GM11168 (cell line): ENCODE data around the gene FCN2.

ENCODE experiments used
- in situ Hi-C: fragments of 300-500 bp; cut with MboI; formaldehyde crosslinking; loops from one replicate; pipeline ENCODE4 v1.12.0; 2022; ENCODE audit warnings: low sequenced_read_pairs; ENCODE audit not compliant: unreplicated experiment

The FCN2 gene

DNA sequence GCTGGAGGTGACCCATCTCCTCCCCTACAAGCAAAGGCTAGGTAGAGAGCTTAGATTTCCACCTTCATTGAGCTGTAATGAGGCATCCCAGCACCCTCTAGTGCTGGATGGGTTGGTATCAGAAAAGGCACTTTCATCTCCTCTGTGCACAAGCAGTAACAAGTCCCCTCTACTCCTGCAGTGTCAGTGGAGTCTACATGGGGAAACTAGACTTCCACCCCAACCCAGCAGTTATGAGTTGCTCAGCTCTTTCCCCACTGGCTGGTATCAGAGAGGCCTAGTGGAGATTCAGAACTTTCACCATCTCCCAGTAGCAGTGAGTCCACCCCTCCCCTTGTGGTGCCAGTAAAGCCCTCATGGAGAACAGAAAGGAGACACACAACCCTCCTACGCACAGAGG lies 19.2 kb downstream of the FCN2 start:
- in situ Hi-C loops: no loop called here

DNA sequence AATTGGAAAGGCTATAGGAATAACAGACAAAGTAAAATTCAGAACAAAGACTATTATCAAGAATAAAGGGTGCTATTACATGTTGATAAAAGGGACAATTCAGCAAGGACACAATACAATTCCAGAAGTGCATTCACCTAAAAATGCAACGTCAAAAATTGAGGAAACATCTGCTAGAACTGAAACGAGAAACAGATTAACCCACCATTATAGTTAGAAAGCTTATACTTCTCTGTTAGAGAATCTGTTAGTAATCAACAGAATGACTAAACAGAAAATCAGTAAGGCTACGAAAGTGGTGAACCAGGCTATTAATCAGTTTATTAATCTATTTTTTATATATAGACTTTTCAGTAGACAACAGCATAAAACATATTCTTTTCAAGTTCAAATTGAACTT lies 22.3 kb downstream of the FCN2 start:
- in situ Hi-C loops: no loop called here

DNA sequence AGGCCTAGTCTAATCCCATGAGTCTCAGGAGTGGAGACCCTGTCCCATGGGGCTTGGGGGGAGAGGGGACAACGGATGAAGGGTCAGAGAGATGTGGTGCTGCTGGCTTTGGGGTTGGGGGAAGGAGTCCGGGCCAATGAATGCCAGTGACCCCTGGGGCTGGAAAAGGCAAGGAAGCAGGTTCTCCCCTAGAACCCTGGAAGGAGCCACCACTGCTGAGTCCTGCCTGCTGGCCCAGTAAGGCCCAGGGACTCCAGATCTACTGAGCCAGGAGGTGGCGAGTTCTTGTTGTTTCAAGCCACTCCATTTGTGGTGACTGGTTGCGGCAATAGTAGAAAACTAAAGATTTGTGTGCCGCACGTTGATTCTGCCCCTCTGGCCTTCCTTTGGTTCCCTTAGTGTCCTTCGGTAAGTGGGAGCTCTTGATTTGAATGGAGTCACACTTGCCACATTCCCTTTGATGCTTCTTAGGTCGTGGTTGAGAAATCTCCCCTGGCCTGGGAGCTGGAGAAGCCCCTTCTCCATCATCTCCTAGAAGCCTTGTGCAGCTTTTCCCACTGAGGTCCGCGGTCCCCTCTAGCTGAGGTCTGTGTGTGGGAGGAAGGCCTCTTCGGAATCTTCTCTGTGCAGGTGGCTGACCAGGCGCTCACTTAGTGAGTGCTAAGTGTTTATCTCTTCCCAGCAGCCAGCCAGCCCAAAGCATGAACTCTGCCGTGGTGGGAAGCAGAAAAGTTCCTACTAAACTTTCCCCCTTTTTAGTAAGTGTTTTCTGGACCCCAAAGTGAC lies 28.1 kb downstream of the FCN2 start:
- in situ Hi-C loops: no loop called here

DNA sequence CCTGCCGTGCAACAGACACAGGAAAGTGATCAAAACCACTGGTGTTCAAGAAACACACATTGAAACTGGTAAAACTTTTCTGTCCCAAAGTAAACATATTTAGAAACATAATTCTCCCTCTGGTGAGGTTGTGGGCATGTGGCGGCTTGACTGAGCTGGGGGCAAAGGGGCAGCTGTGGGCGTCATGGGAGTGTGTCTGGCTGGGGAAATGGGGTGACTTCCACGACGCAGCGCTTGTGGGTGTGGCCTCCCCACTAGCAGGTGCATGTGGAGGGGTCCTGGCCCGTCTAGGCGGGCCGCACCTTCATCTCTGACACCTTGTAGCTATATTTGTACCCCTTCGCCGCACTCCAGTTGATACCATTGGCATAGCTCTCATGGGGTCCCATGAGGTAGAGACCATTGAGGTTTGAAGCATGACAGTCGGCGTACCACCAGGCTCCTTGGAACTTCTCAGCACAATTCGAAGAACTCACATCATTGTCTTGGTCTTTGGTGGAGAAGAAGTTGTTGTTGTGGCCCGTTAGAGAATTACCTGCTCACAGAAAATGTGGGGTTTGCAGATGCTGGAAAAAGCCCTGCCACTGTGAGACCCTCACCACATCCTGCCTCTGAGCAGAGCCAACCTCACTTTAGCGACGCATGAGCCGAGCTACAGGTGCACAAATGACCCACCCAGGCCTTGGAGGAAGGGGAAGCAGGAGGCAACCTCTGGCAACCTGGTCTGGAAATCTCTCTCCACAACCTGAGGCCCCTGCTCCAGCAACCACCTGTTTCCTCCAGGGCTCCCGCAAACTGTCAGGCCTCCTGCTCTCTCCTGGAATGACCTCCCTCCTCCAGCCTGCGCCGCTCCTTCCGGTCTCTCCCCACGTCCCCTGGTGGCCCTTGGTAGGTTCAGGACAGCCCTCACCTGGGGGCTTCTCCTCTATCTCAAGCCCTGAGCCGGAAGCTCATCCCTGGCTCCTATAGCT lies 29.2 kb downstream of the FCN2 start:
- in situ Hi-C loops: no loop called here

DNA sequence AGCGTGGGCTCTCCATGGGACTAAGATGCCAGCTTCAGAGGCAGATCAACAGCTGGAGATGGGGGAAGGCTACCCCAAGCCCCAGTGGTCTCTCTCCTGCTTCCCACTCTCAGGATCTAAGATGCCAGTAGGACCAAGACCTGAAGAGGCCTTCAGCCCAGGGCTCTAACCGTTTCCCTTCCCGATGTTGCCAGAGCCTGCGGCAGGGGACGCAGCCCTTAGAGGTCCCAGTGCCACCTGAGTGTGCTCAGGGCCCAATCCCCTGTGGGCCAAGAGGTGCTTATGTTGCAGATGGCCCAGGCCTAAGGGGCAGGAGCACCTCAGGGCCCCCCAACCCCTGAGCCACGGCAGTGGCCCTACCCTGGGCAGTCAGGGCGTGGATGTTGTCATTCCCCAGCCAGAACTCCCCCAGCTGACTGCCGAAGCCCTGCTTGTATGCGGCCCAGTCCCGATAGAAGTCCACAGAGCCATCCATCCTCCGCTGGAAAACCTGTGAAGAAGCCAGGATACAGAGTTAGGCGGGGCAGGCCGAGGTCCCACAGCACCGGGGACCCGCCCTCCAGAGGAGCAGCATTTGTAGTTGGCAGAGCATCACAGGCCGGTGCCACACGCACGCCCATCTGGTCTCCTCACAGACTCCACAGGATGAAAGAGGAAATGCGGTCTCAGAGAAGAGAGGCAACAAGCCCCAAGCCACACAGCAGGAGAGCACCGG lies 31.7 kb downstream of the FCN2 start:
- in situ Hi-C loops: no loop called here

DNA sequence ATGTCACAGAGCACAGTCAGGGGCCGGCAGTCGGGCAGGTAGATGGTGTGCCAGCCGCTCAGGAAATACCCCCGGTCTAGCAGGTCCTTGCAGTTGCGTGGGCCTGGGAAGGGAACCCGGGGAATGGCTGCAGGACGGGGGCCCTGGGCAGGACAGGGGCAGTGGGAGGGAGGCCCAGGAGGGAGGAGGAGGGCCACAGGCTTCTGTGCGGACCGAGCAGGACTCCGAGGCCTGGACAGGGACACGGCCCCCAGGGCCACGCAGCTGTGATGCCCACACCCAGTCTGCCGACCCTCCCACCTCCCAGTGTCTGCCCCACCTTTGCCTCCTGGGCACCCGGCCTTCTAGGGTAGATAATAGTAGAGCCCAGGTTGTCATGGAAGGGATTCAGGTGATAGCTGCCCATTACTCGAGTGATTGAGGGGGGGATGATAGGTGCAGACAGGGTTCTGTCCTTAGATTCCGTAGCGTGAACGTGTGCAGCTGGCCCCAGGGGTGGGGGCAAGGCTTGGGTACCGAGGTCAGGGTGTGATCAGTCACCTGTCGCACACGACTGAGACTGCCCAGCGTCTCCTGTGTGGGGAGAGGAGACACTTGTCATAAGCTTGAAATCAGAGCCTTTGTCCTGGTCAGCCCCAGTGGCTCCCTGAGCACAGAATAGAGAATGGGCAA lies 32.6 kb downstream of the FCN2 start:
- in situ Hi-C loops: no loop called here

DNA sequence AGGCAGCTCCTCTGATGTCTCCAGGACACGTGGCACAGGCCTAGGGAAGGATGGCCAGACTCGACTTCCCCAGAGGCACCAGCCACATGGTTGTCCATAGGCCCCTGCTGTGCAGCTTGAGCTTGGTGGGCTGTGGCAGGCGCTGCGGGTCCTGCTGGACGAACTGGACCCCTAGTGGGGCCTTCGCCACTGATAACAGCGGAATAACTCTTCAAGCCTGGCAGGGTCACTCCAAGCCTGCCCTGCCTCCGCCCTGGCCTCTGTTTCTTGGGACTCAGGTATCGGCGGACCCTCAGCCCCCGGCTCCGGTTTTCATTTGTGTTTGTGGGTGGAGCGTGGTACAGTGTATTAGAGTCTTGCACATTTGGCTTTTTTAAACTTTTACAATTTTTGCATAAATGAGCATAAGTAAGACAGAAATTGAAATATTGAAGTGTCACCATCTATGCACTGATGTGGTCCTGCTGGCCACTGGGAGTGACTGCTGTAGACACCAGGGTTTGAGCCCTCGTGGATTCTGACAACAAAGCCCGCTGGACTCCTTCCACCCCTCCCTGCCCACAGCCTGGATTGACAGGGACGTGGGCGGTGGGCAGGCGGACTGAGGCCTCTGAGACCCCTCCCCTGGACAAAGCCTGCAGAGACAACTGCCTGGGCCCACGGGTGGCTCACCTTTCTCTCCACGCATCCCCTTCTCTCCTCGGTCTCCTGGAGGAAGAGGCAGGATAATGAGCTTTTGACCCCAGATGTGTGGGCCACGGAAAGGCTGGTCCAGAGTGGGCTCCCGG lies 33.3 kb downstream of the FCN2 start:
- in situ Hi-C loops: no loop called here

DNA sequence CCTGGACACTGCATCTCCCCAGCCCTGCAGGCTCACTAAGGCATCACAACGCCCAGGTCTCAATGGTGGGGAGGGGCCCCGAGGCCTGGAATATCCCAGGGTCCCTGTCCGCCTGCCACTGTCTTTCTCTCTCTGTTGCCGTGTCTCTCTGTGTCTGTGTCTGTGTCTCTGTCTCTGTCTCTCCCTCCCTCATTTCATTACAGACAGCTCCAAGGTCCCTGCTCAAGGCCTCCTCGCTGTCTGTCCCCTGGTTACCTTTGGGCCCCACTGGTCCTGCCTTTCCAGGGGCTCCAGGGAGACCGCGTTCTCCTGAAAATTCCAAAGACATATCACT lies 33.9 kb downstream of the FCN2 start:
- in situ Hi-C loops: no loop called here

DNA sequence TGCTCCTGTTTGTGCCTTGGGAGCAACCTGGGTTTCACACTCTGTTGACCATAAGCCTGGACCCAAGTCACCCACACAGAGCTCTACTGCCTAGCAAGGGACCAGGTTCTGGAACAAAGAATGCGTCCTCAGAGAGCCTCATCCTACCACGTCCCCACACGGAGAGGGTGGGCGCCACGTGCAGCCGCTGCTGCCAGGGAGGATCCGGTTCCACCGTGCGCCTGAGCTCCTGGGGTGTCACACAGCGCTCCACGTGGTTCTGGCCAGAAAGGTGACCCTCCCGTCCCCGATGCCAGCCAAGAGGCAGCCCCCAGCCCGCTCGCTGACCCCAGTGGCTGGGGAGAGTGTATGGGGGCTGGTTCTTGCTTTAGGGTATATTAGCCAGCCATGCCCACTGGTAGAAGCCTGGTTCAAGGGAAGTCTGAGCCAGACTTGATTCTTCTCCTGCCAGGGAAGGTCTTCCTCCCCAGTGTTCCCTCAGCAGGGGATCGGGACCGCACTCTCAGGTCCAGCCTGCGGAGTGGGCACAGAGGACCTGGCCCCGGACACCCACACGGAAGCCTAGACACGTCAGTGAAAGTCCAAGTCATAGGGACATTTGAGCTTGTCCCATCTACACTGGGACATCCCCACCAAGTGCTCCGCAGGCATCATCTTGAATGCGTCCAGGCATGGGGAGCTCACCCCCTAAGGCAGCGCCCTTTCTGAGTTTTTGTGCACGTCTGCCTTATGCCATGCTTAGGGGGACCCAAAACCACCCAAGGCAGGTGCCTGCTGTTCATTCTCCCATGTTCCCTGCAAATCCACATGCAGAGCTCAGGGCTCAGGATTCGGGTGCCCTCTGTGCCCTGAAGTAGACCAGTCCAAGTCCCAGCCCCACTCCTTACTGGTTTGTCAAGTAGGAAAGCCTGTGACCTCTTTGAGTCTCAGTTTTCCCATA lies 34.7 kb downstream of the FCN2 start:
- in situ Hi-C loops: no loop called here

DNA sequence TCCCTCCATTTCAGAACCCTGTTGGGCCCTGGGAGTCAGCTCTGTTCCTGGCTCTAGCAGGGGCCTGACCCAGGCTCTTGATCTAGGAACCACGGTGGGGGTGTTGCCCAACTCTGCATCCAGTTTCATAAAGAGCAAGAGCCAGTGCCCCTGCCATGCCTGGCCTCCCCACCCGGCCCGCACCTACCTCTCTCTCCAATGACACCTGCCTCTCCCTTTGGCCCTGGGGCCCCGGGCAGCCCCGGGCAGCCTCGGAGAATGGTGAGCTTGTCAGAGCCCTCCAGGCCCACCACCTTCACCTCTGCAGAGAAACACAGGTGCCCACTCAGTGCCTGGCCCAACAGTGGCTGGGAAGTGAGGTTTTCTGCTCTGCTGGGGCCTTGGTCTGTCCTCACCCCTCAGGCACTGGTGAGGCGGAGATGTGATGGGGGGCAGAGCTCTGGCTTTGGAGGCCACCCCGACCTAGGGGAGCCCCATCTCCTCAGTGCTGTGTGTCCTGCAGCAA lies 35.6 kb downstream of the FCN2 start:
- in situ Hi-C loops: no loop called here

DNA sequence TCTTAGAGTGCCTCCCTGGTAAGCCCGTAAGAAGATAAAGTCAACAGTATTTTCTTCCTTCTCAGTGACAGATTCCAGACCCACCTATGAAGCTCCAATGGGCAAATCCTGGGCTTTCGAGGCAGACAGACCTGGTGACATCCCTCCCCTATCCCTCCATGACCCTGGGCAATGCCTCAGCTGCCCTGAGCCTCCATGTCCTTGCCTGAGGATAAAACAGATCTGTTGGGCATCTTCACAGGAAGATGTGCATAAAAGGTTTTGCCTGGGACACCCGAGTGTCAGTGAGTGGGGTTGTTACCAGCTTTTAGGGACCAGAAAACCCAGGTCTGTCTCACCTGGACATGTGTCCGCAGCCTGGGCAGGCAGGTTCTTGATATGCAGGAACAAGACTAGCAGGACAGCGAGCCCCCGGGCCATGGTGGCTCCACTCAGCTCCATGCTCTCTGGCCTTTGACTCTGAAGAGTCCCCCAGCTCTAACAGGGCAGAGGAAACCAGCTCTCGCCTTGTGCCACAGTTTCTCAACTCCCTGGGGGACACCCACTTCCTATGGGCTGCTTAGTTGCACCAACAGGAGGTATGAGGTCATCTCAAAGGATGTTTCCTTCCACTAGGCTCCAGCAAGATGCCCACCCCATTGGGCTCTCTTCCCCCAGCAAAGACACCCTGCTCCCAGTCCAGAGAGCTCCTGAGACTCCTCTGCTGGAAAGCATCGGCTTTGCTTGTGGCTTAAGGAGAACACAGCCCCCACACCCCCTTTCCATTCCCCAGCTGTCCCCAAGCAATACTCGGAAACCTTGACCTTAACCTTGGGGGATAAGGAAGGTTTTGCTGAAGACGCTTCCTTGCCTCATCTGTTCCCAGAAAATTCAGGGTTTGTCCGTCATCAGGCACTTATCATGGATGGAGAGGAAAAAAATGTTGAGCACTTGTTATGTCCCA lies 37.1 kb downstream of the FCN2 start, which contains the start of gene FCN1:
Gene FCN1, minus strand, starts transcription at position 482 of the 943 bp plus-strand sequence. Its CDS starts 41 bp downstream, at position 441.
- in situ Hi-C loops: no loop called here

DNA sequence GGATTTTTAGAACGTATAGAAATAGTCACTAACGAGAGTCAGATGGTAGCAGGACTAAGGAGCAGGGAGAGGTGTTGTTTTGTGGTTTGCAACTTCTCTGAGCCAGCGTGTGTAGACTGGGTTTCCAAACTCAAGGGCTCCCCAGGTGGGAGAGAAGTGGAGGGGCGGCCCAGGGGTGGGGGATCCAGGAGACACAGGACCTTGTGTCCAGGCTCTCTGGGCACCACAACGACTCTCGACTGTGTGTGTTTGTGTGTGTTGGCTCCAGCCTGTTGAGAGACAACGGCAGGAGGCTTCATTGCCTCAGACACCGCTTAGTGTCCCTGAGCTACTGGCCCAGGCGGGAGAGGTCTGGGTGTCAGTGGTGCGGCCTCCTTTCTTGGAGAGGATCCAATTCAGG lies 38.0 kb downstream of the FCN2 start:
- in situ Hi-C loops: no loop called here

DNA sequence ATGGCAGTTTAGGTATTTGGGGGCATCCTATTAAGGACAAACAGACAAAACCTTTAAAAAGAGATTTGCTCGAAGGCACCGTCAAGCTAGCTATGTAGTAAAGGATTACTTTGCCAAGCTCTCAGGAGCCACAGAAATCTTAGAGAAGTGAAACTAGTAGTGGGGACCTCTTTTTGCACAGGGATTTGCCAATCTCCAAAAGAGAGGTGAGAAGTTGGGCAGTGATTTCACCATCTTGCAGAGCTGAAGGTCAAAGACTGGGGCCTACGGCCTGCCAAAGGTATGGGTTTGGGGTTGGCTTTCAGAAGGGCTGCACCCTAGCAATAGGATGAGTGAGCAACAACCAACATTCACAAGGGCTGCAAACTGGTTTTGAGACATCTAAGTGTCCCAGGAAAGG lies 38.7 kb downstream of the FCN2 start:
- in situ Hi-C loops: no loop called here

DNA sequence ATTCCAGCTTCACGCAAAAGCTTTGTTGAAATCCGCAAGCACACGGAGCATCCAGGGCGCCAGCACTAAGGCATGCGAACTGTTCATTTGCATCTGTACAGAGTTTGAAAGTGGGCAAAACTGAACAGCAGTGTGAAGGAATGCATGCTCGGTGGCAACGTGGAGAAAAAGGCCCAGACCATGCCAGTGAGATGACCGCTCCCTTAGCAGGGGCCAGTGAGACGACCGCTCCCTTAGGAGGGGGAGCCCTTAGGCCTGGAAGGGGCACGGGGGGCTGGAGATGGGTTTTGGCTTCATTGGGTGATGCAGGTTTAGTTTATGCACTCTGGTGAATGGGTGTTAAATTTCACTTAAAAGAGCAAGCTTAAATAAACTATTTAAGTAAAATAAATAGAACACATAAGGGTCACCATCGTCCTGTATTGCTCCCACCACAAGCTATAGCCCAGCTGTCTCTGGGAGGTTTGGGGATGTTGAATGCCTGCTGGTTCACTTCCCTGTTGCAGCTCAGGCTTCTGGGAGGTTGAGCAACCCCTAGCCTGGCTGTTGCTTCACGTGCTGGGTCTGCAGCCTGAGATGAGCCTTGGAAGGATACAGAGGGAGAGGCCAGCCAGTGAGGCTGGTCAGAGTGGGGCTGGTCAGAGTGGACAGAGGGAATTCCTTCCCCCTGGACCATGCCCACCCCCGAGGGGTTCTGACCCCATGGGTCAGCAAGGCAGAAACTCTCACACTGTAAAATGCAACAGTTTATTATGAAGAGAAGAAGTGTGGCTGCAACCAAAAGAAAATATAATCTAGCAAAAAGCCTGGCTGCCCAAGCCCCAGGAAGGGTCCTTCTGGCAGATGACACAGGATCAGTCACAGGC lies 41.7 kb downstream of the FCN2 start:
- in situ Hi-C loops: no loop called here

DNA sequence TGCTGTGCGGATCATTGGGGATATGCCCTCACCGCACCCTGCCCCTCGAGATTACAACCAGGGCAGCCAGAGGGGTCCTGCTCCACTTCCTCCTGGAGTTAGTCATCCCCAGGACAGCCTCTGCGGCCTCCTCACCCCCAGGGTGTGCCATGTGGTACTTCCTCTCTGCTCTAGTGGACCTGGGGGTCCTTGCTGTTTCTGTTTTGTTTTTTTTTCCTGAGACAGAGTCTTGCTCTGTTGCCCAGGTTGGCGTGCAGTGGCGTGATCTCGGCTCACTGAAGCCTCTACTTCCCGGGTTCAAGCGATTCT lies 42.3 kb downstream of the FCN2 start:
- in situ Hi-C loops: no loop called here

DNA sequence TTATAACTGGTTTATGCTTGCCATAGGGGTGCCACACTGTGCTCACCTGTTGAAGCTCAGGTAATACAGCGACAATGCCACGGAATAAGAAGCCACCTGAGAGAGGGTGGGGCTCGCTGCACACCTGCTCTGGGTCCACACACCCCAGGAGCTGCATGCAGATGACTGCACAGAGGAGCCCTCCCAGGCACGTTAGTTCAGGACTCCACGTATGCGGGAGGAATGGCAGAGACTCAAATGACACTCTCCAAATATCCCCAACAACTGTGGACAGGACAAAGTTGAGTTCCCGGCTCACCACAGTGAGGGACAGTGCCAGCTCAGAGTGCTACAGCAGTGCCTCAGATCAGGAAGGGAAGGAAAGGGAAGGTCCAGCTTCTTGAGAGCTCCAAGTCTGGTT lies 42.9 kb downstream of the FCN2 start:
- in situ Hi-C loops: no loop called here
